Prostate gland (tissue), 2 donors: Measurements from ENCODE around the gene NIPAL3.

ENCODE experiments used
- POLR2A ChIP-seq: fragments of 450-650 bp; IDR thresholded peaks from one replicate; pipeline ENCODE4 v1.6.1; 2016; ENCODE audit warnings: antibody characterized with exemption, mild to moderate bottlenecking
- POLR2AphosphoS5 ChIP-seq: sonication (generic); formaldehyde crosslinking; IDR thresholded peaks from one replicate; pipeline ENCODE4 v1.6.1; 2017; ENCODE audit warnings: antibody characterized with exemption
- TF ChIP-seq, protein P1 (sequence below), 4 experiments: fragments of 200-600 bp in 2 of 4; fragments of 450-650 bp in 2 of 4; sonication (generic) in 2 of 4; IDR thresholded peaks; 1 replicate in 3 of 4; 2 replicates in 1 of 4; pipeline ENCODE4 v1.5.1; 2016 to 2019; ENCODE audit warnings: antibody characterized with exemption in 4 of 4, mild to moderate bottlenecking in 2 of 4, moderate library complexity in 2 of 4

GRCh38 chr1:24507405-24507804 is 91.8 kb downstream of the NIPAL3 start:
- TF ChIP-seq, protein P1, sequence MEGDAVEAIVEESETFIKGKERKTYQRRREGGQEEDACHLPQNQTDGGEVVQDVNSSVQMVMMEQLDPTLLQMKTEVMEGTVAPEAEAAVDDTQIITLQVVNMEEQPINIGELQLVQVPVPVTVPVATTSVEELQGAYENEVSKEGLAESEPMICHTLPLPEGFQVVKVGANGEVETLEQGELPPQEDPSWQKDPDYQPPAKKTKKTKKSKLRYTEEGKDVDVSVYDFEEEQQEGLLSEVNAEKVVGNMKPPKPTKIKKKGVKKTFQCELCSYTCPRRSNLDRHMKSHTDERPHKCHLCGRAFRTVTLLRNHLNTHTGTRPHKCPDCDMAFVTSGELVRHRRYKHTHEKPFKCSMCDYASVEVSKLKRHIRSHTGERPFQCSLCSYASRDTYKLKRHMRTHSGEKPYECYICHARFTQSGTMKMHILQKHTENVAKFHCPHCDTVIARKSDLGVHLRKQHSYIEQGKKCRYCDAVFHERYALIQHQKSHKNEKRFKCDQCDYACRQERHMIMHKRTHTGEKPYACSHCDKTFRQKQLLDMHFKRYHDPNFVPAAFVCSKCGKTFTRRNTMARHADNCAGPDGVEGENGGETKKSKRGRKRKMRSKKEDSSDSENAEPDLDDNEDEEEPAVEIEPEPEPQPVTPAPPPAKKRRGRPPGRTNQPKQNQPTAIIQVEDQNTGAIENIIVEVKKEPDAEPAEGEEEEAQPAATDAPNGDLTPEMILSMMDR (IDR thresholded peaks at IDR 0.05): no peak
- no peak for TF ChIP-seq POLR2AphosphoS5
- TF ChIP-seq POLR2A: no peak
